ENCODE data around the gene EXOC2. TPM values are rescaled to one million over a fixed set of nuclear protein-coding genes. Genes with fewer than 3 reads are reported as not detected.

EXOC2 gene
- total RNA-seq, 1 experiment from 2014 or later, result 24.5 TPM

GRCh38 chr6:504446-504980 is 188.4 kb downstream of the EXOC2 start:
- ChIA-PET CTCF (no interaction called here), RAD21 (ENCODE audit: low non-redundant PET in 1 of 2, low total read pairs in 2 of 2, uncharacterized antibody in 2 of 2, unreplicated experiment in 2 of 2) (no interaction called here), POLR2A (no interaction called here)
- no peak overlapping the region for H3K4me3 ChIP-seq (replicated peaks in 1 of 2; ENCODE audit: low read depth in 1 of 2, low read length in 2 of 2)
- no peaks in the 10 kb centered on the region for H4K20me1 ChIP-seq (ENCODE audit: insufficient read depth)
- H3K9me2 ChIP-seq (ENCODE audit: insufficient read depth), result no peaks in the 10 kb centered on the region
- H3K36me3 ChIP-seq (ENCODE audit: control insufficient read depth in 1 of 2, insufficient read depth in 2 of 2, low read length in 2 of 2), result no peaks in the 10 kb centered on the region
- no peaks in the 10 kb centered on the region for H3K79me2 ChIP-seq (ENCODE audit: insufficient read depth, low read length)
- H3K4me2 ChIP-seq (ENCODE audit: low read length), result no peak overlapping the region
- no peak for TF ChIP-seq ATF3 (IDR thresholded peaks at IDR 0.05)
- TF ChIP-seq CBX3 (IDR thresholded peaks at IDR 0.05; ENCODE audit: low read depth), result no peak
- H3K27me3 ChIP-seq (ENCODE audit: insufficient read depth, low read length), result no peaks in the 10 kb centered on the region
- intact Hi-C loops (cut with micrococcal nuclease), result no loop called here
- no TSS peak for BruUV-seq (replicated peaks)
- no peak overlapping the region for H2AFZ ChIP-seq (ENCODE audit: low read depth, low read length, poor library complexity, severe bottlenecking)
- DNase-seq (ENCODE audit: low read depth, low spot score), result no peak
- no peaks in the 10 kb centered on the region for H3K4me1 ChIP-seq (ENCODE audit: control insufficient read depth in 1 of 2, insufficient read depth in 2 of 2, low read length in 2 of 2)
- H3K9ac ChIP-seq (ENCODE audit: low read length), result no peak overlapping the region
- H3K9me3 ChIP-seq (ENCODE audit: control insufficient read depth in 1 of 2, insufficient read depth in 1 of 2, low read depth in 1 of 2, low read length in 2 of 2), result no peaks in the 10 kb centered on the region
- H3K27ac ChIP-seq (ENCODE audit: low read depth, low read length), result no peak overlapping the region
- ATAC-seq, result no peak

- no peak for DNase-seq (ENCODE audit: low read depth, low spot score)
- CTCF ChIA-PET, result no interaction called here
Measured at GRCh38 chr6:503610-504362, 189.2 kb downstream of the EXOC2 start.

More at GRCh38 chr6:503610-504362, 189.2 kb downstream of the EXOC2 start:
- no peaks in the 10 kb centered on the region for H3K9me2 ChIP-seq (ENCODE audit: insufficient read depth)
- no peak overlapping the region for H3K27ac ChIP-seq (ENCODE audit: low read depth, low read length)
- ATAC-seq, result no peak
- BruUV-seq (replicated peaks), result no TSS peak
- no peaks in the 10 kb centered on the region for H3K4me1 ChIP-seq (ENCODE audit: control insufficient read depth in 1 of 2, insufficient read depth in 2 of 2, low read length in 2 of 2)
- no peak overlapping the region for H3K9ac ChIP-seq (ENCODE audit: low read length)
- H2AFZ ChIP-seq (ENCODE audit: low read depth, low read length, poor library complexity, severe bottlenecking), result no peak overlapping the region
- H3K27me3 ChIP-seq (ENCODE audit: insufficient read depth, low read length), result no peaks in the 10 kb centered on the region
- RAD21 ChIA-PET (ENCODE audit: low non-redundant PET in 1 of 2, low total read pairs in 2 of 2, uncharacterized antibody in 2 of 2, unreplicated experiment in 2 of 2), result no interaction called here
- no peak overlapping the region for H3K4me2 ChIP-seq (ENCODE audit: low read length)
- H3K9me3 ChIP-seq (ENCODE audit: control insufficient read depth in 1 of 2, insufficient read depth in 1 of 2, low read depth in 1 of 2, low read length in 2 of 2), result no peaks in the 10 kb centered on the region
- TF ChIP-seq POLR2A (IDR thresholded peaks at IDR 0.05; ENCODE audit: borderline replicate concordance, extremely low read depth, insufficient read depth, insufficient read length), result no peak
- no peak for TF ChIP-seq ELF1 (IDR thresholded peaks at IDR 0.05; ENCODE audit: borderline replicate concordance, low read depth)
- no peak for TF ChIP-seq CBX3 (IDR thresholded peaks at IDR 0.05; ENCODE audit: low read depth)
- TF ChIP-seq JUND (IDR thresholded peaks at IDR 0.05), result no peak
- TF ChIP-seq POLR2AphosphoS5 (IDR thresholded peaks at IDR 0.05; ENCODE audit: low read depth, low read length), result no peak
- no peak for TF ChIP-seq TCF7L2 (IDR thresholded peaks at IDR 0.05; ENCODE audit: borderline replicate concordance, extremely low read depth, insufficient read depth, insufficient read length)
- TF ChIP-seq SP1 (IDR thresholded peaks at IDR 0.05; ENCODE audit: low read depth), result no peak
- no peak for TF ChIP-seq RAD21 (IDR thresholded peaks at IDR 0.05; ENCODE audit: low read depth)
- TF ChIP-seq ATF3 (IDR thresholded peaks at IDR 0.05), result no peak
- no peak for TF ChIP-seq ZNF274 (IDR thresholded peaks at IDR 0.05; ENCODE audit: low read depth, low read length)
- TF ChIP-seq, protein P1, sequence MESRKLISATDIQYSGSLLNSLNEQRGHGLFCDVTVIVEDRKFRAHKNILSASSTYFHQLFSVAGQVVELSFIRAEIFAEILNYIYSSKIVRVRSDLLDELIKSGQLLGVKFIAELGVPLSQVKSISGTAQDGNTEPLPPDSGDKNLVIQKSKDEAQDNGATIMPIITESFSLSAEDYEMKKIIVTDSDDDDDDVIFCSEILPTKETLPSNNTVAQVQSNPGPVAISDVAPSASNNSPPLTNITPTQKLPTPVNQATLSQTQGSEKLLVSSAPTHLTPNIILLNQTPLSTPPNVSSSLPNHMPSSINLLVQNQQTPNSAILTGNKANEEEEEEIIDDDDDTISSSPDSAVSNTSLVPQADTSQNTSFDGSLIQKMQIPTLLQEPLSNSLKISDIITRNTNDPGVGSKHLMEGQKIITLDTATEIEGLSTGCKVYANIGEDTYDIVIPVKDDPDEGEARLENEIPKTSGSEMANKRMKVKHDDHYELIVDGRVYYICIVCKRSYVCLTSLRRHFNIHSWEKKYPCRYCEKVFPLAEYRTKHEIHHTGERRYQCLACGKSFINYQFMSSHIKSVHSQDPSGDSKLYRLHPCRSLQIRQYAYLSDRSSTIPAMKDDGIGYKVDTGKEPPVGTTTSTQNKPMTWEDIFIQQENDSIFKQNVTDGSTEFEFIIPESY (IDR thresholded peaks at IDR 0.05; ENCODE audit: extremely low read depth, insufficient replicate concordance, low read length), result no peak
- no peak for TF ChIP-seq EZH2 (IDR thresholded peaks at IDR 0.05)
- TF ChIP-seq EGR1 (IDR thresholded peaks at IDR 0.05; ENCODE audit: low read depth), result no peak
- no peak for TF ChIP-seq EZH2phosphoT487 (IDR thresholded peaks at IDR 0.05; ENCODE audit: borderline replicate concordance)
- no peak for TF ChIP-seq SRF (IDR thresholded peaks at IDR 0.05; ENCODE audit: low read depth)
- TF ChIP-seq YY1 (IDR thresholded peaks at IDR 0.05; ENCODE audit: extremely low read depth, insufficient replicate concordance, low read depth, low read length), result no peak
- no peak for TF ChIP-seq CEBPB (IDR thresholded peaks at IDR 0.05; ENCODE audit: low read depth)
- intact Hi-C loops (cut with micrococcal nuclease), result no loop called here
- no peaks in the 10 kb centered on the region for H4K20me1 ChIP-seq (ENCODE audit: insufficient read depth)
- no peaks in the 10 kb centered on the region for H3K79me2 ChIP-seq (ENCODE audit: insufficient read depth, low read length)
- H3K4me3 ChIP-seq (replicated peaks in 1 of 2; ENCODE audit: low read depth in 1 of 2, low read length in 2 of 2), result no peak overlapping the region
- no peaks in the 10 kb centered on the region for H3K36me3 ChIP-seq (ENCODE audit: control insufficient read depth in 1 of 2, insufficient read depth in 2 of 2, low read length in 2 of 2)
- POLR2A ChIA-PET, result no interaction called here

All from HCT116 (cell line).